Upper lobe of left lung (tissue), 6 donors: ENCODE data around the gene FGF1. TPM values are rescaled to one million over a fixed set of nuclear protein-coding genes. Genes with fewer than 3 reads are reported as not detected.
A peak's percentile ranks its signal among the peaks of the same experiment; 100 is the strongest.

Experiments used
- ATAC-seq, 2 donors: fragments of 200-7000 bp; cut with Tn5 transposase; one replicate each; pipeline ENCODE4 v1.9.1; 2022; ENCODE audit warnings: mild to moderate bottlenecking in 2 of 2, moderate library complexity in 2 of 2; ENCODE audit not compliant: low FRiP score in 2 of 2
- DNase-seq, 2 donors: peaks; one replicate each; pipeline ENCODE4 v3.0.0-alpha.2; 2019 to 2020
- H3K27ac ChIP-seq, 4 donors: fragments of 200-600 bp; sonication (generic); one replicate each; pipeline ENCODE4 v1.5.1; 2016 to 2019
- H3K27me3 ChIP-seq, 4 donors: fragments of 200-600 bp; sonication (generic); one replicate each; pipeline ENCODE4 v1.5.1; 2017 to 2019
- H3K36me3 ChIP-seq, 4 donors: fragments of 200-600 bp; sonication (generic); one replicate each; pipeline ENCODE4 v1.5.1; 2016 to 2019
- H3K4me1 ChIP-seq, 4 donors: fragments of 200-600 bp; sonication (generic); one replicate each; pipeline ENCODE4 v1.5.1; 2018 to 2019
- H3K4me3 ChIP-seq, 4 donors: fragments of 200-600 bp; sonication (generic); one replicate each; pipeline ENCODE4 v1.5.1; 2017 to 2019; ENCODE audit warnings: mild to moderate bottlenecking in 2 of 4, moderate library complexity in 1 of 4
- H3K9me3 ChIP-seq, 4 donors: fragments of 200-600 bp; sonication (generic); one replicate each; pipeline ENCODE4 v1.5.1; 2018 to 2019
- CTCF ChIP-seq, 6 experiments: fragments of 450-650 bp in 4 of 6; fragments of 200-600 bp in 2 of 6; sonication (generic) in 2 of 6; IDR thresholded peaks; one replicate each; pipeline ENCODE4 v1.5.1; 2016 to 2019; ENCODE audit warnings: antibody characterized with exemption in 6 of 6
- EP300 ChIP-seq, 4 donors: sonication (generic); formaldehyde crosslinking; IDR thresholded peaks; one replicate each; pipeline ENCODE4 v1.5.1; 2017; ENCODE audit warnings: antibody characterized with exemption in 4 of 4, control low read depth in 2 of 4
- POLR2A ChIP-seq, 4 donors: fragments of 450-650 bp; IDR thresholded peaks; one replicate each; pipeline ENCODE4 v1.5.1; 2016 to 2017; ENCODE audit warnings: antibody characterized with exemption in 4 of 4, mild to moderate bottlenecking in 2 of 4
- POLR2AphosphoS5 ChIP-seq, 2 donors: sonication (generic); formaldehyde crosslinking; IDR thresholded peaks; one replicate each; pipeline ENCODE4 v1.5.1; 2017; ENCODE audit warnings: antibody characterized with exemption in 2 of 2
- WGBS, 2 donors: methylation state at CpG; one replicate each; pipeline ENCODE4 v1.1.5; 2017 to 2018; 5-methylcytosine and 5-hydroxymethylcytosine counted together
- total RNA-seq, 6 donors: library from RNA; depleted of rRNA in 4 of 6; stranded (reverse); fragments of >200 nt in 4 of 6; gene quantifications; one replicate each; pipeline versions ENCODE4 v1.1.0 to v1.2.1, GENCODE V29; 2016 to 2021
- donor health status: DM: no; HTN: no; CAD: no; lungs with moderate emphysema.
- donor health status: DM: no; HTN: yes; CAD: no; lungs with severe emphysema.

Gene FGF1
- total RNA-seq, 6 donors from 2014 or later = 0.63 to 1.3 (median 0.77) TPM; not detected in 2

- H3K9me3 ChIP-seq = no peaks in the 10 kb centered on the region
- WGBS, 2 donors = 84 to 87% methylated on average over 4 of the region's 4 CpGs
- H3K27me3 ChIP-seq = no peaks in the 10 kb centered on the region
- TF ChIP-seq EP300 (IDR thresholded peaks at IDR 0.05) (no peak), POLR2A (IDR thresholded peaks at IDR 0.05) (no peak), CTCF (IDR thresholded peaks at IDR 0.05) (no peak), POLR2AphosphoS5 (IDR thresholded peaks at IDR 0.05) (no peak)
- DNase-seq (no peak), ATAC-seq (no peak)
- H3K4me3 ChIP-seq = no peak overlapping the region
- no peaks in the 10 kb centered on the region for H3K36me3 ChIP-seq
- no peak overlapping the region for H3K27ac ChIP-seq
- H3K4me1 ChIP-seq = peaks cover 0 to 15% (median 4%) of the 10 kb centered on the region in 4 donors
These were observed 1.1 kb upstream of the FGF1 start for GRCh38 chr5:142686968-142687367.

GRCh38 chr5:142686210-142686734 lies 382 bp upstream of the FGF1 start:
- Histone ChIP-seq H3K4me1 (peaks cover 0 to 15% (median 4%) of the 10 kb centered on the region in 4 donors), H3K27me3 (no peaks in the 10 kb centered on the region), H3K36me3 (no peaks in the 10 kb centered on the region), H3K9me3 (no peaks in the 10 kb centered on the region), H3K4me3 (no peak overlapping the region), H3K27ac (no peak overlapping the region)
- 66% methylated on average over 6 to 11 of the region's 11 CpGs for WGBS, 2 donors
- TF ChIP-seq CTCF (IDR thresholded peaks at IDR 0.05) (no peak), POLR2A (IDR thresholded peaks at IDR 0.05) (no peak), POLR2AphosphoS5 (IDR thresholded peaks at IDR 0.05) (no peak)
- no peak for DNase-seq
- peak; percentile 14 to 19 for ATAC-seq

GRCh38 chr5:142684508-142685041 lies 1.3 kb downstream of the FGF1 start:
- peaks cover 0 to 15% (median 4%) of the 10 kb centered on the region in 4 donors for H3K4me1 ChIP-seq
- DNase-seq (peak in 1 of 2 donors; percentile 33), ATAC-seq (no peak)
- WGBS, 2 donors = 30 to 49% methylated on average over 8 to 9 of the region's 9 CpGs
- TF ChIP-seq POLR2A (IDR thresholded peaks at IDR 0.05) = no peak
- TF ChIP-seq POLR2AphosphoS5 (IDR thresholded peaks at IDR 0.05) = no peak
- TF ChIP-seq EP300 (IDR thresholded peaks at IDR 0.05) = no peak
- no peak for TF ChIP-seq CTCF (IDR thresholded peaks at IDR 0.05)
- no peaks in the 10 kb centered on the region for H3K9me3 ChIP-seq
- H3K36me3 ChIP-seq = no peaks in the 10 kb centered on the region
- no peak overlapping the region for H3K4me3 ChIP-seq
- no peaks in the 10 kb centered on the region for H3K27me3 ChIP-seq
- peak overlapping the region in 2 of 4 donors; percentile 1 to 43 for H3K27ac ChIP-seq

- H3K4me1 ChIP-seq = peaks cover 0 to 15% (median 4%) of the 10 kb centered on the region in 4 donors
- DNase-seq = no peak
- no peaks in the 10 kb centered on the region for H3K36me3 ChIP-seq
- H3K27ac ChIP-seq = peak overlapping the region in 1 of 4 donors; percentile 1
- TF ChIP-seq EP300 (IDR thresholded peaks at IDR 0.05) = no peak
- TF ChIP-seq CTCF (IDR thresholded peaks at IDR 0.05) = no peak
- no peak for TF ChIP-seq POLR2A (IDR thresholded peaks at IDR 0.05)
- TF ChIP-seq POLR2AphosphoS5 (IDR thresholded peaks at IDR 0.05) = no peak
- H3K27me3 ChIP-seq = no peaks in the 10 kb centered on the region
- WGBS, 2 donors = 92 to 93% methylated on average over 5 of the region's 5 CpGs
- no peaks in the 10 kb centered on the region for H3K9me3 ChIP-seq
- no peak overlapping the region for H3K4me3 ChIP-seq
- no peak for ATAC-seq
These were observed 1.9 kb downstream of the FGF1 start for GRCh38 chr5:142683881-142684505.
